HG03521 (cell line): ENCODE measurements around the gene RSPO4.
A peak's percentile ranks its signal among the peaks of the same experiment; 100 is the strongest.
"Not testable (repeated sequence)": the region's sequence is repeated elsewhere in the genome, so short reads cannot be mapped to it uniquely, and the experiment has no call there.

Source experiments
- ATAC-seq: cut with Tn5 transposase; IDR thresholded peaks from one replicate; pipeline ENCODE4 v1.9.1; 2021; ENCODE audit warnings: mild to moderate bottlenecking, moderate library complexity; ENCODE audit not compliant: unreplicated experiment

RSPO4 gene

DNA sequence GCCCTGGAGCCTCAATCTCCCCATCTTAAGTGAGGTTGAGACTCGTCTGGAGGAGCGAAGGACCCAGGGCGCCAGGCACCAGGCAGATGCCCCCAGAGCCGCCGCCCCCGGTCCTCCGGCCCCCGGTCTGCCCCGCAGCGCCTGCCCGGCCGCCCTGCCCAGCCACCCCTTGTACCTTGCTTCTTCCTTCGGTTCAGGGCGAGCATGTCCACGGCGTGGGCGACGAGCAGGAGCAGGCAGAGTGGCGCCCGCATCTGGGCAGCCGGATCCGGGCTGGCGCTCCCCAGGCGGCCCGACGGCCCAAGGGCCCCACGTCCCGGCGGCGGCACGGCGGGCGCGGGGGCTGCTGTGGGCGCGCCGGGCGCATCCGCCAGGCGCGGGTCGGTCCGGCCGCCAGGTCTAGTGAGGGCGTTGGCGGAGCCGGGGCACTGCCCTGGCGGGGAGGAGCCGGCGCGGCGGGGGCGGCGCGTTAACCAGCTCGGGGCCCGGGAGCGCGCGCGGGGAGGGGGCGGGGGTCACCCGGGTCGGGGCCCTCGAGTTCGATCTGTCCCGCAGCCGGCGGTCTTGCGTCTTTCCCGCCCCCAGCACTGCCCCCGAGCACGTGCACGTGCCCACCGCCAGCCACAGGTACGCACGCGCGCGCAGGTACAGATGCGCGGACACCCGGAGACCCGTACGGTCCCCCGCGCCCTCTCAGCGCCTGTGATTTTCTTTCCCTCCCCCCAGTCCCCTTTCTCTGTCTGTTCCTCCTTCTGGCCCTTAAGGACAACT lies at the start of gene RSPO4:
RSPO4 (minus strand) TSS at position 401 of the 771 bp plus-strand sequence; CDS start at position 254, 147 bp downstream.
- ATAC-seq, result no peak

DNA sequence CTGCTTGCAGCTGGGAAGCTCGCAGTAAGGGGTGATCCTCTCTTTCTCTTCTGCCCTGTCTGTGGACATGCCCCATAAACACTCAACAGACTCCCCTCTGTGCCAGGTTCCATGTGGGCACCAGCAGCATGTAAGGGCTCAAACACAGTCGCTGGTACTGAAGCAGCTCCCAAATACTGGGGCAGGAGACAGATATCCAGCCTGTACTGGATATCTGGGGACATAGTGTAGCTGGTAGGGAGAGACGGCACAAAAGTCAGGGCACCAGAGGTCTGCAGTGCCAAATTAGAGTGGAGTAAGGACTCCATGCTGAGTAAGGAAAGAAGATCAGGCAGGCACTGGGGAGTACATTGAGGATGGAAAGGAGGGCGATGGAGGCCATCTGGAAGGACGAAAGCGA lies 48.3 kb upstream of the RSPO4 start:
- ATAC-seq, result no peak

DNA sequence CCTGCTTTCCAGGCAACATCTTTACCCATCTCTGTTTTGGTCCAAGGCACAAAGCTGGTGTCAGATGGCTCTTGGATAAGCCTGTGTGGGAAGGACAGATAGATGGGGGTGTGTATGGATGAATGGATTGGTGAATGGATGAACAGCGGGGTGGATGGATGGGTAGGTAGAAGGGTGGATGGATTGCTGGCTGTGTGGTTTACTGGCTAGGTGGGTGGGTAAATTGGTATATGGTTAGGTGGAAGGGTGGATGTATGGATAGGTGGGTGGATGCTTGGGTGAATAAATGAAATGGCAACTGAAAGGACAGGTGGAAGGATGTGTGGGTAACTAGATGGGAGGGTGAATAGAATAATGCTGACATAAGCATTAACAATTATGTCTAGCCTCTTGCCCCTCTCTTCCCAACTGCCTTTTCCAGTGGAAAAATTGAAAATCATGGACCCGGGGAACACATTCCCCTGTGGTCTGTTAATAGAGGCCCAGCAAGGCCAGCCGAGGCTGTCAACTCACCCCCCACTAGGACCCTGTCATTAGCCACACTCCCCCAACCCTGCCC lies 43.8 kb upstream of the RSPO4 start:
- ATAC-seq, result no peak

DNA sequence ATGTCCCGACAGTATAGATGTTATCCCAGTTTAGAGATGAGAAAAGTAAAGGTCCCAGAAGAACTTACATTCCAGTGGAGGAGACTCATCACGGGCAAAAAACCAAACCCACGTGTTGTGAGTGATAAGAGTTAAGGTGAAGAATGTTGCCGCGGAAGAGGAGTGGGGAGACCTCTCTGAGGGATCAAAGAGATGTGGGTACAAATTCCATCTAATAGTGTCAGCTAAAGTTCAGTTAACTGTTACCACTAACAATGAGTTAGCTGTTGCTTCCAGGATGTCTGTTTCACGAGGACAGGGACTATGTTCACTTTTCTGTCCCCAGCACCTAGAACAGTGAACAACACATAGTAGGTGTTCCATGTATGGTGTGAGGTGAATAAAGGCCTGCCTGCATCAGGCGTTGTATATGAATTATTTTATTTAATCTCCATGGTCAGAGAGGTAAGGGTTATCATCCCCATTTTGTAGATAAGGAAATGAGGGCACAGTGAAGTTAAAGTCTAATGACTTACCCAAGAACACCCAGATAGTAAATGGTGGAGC lies 39.8 kb upstream of the RSPO4 start:
- no peak for ATAC-seq

DNA sequence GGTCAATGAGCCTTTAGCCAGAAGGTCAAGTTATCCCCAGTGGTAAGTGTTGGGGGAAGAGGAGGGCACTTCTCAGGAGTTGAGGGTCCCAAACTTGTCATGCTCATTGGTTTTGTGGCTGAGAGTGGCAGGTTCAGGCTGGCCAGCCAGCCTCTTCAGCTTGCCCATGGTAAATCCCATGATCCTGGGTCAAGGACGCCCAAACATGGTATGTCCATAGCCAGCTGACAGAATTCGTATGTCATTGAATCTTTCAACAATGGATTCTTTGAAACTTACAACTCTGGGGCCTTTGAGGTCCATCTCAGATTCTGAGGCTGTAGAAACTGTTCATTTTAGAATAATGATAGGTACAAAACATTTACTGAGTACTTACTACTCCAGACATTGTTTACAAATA lies 36.1 kb upstream of the RSPO4 start:
- ATAC-seq, result no peak

DNA sequence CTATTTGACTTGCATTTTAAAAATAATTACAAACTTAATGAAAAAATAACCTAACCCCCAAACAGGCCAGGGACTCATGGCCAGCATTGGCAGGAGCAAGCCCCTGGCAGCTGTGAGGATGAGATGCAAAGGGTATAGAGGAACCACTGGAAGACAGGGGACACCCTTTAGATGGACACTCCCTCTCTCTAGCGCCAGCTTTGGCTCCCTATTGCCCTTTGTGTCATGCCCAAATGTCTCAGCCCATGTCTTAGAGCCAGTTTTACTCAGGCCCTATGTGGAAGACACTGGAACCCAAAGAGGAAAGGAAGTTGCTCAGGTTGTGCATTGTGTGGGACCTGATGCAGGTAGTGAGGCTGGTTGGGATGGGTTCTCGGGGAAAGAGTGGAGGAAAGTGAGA lies 34.9 kb upstream of the RSPO4 start:
- ATAC-seq, result no peak

DNA sequence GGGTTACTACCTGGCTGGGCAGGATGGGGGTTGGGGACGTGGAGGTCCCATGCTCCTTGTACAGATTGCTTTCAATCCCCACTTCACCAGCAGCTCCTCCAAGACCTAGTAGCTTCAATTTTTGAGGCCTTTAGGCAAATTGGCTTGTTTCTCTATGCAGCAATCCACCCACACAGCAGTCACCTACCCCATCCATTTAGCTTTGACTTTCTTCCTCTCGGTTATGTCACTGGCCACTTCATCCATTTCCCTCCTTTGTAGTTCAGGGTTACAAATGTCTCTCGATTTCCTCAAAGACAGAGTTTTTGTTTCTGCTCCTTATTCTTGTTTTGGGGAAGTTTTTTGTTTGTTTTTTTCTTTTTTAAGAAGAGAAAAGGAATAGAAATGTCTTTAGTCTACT lies 33.4 kb upstream of the RSPO4 start:
- no peak for ATAC-seq

DNA sequence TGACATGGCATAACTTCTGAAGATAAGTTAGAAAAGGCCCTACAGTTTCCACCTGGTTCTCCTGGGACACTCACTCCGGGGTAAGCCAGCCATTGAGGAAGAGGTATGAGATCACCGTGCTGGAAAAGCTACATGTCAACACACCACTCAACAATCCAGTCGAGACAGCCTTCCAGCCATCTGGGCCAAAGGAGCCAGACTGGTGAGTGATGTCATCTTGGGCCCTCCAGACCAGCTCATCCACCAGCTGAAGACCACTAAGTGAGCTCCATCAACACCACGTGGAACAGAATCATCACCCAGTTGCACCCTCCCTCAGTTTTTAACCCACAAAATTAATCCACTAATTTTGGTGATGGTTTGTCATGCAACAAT lies 32.3 kb upstream of the RSPO4 start:
- no peak for ATAC-seq

DNA sequence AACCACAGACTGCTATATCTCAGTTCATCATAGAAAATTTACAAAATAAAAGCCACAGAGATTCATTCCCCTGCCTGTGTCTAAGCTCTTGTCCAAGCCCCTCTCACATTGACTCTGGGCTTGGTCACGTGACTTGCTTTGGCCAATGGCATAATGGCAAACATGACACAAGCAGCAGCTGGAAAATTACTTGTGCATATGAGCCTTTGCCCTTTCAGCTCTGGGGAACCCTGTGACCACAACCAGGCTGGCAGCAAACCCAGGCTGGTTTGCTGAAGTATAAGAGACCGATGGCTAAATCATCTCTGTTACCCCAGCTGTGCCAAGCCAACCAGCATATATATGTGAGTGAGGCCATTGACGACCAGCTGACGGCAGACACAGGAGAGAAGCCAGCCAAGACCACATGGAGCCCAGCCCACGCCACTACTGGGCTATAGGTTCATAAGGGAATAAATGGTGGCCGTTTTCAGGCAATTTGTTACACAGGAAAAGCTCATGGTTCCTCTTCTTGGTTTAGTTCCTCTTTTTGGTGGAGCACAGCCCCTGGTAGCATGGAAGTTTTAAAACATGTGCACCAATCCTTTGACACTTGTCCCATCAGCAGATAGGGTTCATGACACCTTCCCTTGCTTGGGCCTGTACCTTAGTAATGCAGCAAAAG lies 31.8 kb upstream of the RSPO4 start:
- no peak for ATAC-seq

DNA sequence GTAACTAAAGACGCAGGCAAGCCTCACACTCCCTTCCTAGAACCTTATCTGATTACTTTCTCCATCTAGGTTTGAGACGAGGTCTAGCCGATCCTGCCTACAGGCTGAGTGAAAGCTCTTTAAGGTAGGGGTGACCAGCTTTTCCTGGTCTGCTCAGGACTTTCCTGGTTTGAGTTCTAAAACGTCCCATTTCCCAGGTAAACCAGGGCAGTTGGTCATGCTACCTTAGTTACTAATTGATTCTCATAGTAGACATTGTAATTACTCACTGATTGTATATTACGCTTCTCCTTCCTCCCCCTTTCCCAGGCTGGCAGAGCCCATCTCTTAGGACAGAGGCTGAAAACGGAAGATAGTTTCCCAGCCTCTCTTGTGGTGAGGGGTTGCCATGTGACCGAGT lies 27.9 kb upstream of the RSPO4 start:
- no peak for ATAC-seq

DNA sequence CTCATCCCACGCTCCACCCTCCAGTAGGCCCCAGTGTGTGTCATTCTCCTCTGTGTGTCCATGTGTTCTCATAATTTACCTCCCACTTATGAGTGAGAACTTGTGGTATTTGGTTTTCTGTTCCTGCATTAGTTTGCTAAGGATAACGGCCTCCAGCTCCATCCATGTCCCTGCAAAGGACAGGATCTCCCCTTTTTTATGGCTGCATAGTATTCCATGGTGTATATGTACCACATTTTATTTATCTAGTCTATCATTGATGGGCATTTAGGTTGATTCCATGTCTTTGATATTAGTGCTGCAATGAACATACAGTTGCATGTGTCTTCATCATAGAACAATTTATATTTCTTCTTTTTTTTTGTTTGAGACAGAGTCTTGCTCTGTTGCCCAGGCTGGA lies 24.1 kb upstream of the RSPO4 start:
- not testable (repeated sequence) for ATAC-seq

DNA sequence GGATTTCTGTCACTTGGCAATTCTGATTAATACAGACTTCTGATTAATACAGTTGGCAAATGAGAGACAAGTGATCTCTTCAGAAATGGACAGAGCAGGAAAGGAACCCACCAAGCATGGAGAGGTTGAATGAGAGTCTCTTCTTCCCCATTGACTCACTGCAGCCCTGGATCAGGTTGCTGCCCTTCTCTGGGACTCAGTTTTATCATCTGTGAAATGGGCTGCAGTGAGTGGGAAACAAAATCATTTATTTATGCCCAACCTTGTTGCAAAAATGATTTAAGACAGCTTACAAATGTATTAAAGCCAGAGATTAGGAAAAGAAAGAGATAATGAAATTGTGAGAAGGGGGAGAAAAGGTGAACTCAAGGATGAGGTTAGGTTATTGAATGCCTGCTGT lies 20.8 kb upstream of the RSPO4 start:
- no peak for ATAC-seq

DNA sequence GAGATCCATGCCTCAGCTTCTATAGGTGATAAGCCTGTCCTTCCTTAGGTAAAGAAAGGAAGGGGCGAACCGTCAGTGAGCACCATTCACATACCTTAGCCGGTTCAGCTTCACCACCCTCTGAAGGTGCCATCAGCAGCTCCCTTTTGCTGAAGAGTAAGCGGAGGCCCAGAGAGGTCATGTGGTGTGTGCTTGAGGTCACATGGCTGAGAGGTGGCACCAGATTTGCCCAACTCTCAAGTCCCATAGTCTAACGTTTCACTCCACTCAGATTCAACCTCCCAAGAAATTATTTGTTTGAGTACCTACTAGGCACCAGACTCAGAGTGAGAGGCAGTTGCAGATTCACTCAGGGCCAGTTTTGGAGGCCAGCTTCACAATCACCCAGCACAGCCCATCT lies 18.5 kb upstream of the RSPO4 start:
- ATAC-seq, result no peak

DNA sequence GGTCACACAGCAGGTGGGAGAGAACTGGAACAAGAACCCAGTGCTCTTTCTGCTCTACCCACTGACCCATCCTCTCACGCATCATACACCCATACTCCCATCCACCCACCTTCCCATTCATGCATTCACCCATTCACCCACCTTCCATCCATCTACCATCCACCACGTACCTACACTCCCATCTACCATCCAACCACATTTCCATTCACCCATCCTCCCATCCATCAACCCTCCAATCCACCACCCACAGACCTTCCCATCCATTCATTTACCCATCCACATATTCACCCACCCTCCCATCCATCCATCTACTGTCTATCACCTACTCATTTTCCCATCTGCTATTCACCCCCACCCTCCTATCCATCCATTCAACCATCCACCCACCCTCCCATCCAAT lies 17.2 kb upstream of the RSPO4 start:
- no peak for ATAC-seq

DNA sequence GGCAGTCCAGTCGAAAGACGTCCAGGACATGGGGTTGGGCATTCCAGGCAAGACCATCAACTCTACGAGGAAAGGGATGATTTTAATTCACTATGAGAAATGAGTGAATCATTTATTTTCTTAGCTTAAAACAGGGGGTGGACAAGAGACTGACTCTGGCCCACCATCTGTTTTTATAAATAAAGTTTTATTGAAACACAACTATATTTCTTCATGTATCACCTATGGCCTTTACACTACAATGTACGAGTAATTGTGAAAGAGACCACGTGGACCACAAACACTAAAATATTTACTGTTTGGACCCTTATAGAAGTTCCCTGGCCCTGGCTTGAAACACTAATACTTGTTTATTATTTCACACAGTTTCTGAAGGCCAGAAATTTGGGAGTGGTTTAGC lies 15.6 kb upstream of the RSPO4 start:
- ATAC-seq, result no peak

DNA sequence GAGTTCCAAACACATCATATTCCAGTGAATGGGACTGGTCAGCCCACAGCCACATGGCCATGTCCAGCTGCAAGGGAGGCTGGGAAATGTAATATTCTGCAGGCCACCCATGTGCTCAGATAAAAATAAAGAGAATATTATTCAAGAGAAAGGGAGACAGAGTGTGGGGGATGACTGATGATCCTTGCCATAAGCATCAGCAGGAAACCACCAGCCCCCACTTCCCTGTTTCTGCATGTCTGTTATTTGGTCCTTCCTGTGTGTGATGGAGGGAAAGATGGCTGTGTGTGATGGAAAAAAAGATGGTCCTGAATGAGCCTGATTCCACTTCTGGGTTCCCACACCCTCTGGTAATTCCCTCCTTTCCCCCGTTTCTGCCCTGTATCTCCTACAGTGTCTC lies 13.1 kb upstream of the RSPO4 start:
- ATAC-seq, result no peak

DNA sequence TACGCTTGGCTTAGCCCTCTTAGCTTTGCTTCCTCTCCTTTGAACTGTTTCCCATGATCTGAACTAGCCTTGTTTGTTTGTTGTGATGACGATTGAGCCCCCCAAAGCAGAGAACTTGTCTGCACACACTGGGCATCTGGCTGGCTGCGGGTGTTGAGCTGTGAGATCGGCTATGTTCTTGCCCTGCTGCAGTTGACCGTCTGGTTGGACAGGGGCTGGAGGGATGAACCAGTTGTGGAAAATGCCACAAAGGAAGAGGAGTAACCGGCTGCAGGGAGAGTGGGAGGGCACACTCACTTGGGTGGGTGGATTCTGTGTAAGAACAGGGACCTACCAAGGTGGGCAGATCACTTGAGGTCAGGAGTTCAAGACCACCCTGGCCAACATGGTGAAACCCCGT lies 12.4 kb upstream of the RSPO4 start:
- no peak for ATAC-seq

DNA sequence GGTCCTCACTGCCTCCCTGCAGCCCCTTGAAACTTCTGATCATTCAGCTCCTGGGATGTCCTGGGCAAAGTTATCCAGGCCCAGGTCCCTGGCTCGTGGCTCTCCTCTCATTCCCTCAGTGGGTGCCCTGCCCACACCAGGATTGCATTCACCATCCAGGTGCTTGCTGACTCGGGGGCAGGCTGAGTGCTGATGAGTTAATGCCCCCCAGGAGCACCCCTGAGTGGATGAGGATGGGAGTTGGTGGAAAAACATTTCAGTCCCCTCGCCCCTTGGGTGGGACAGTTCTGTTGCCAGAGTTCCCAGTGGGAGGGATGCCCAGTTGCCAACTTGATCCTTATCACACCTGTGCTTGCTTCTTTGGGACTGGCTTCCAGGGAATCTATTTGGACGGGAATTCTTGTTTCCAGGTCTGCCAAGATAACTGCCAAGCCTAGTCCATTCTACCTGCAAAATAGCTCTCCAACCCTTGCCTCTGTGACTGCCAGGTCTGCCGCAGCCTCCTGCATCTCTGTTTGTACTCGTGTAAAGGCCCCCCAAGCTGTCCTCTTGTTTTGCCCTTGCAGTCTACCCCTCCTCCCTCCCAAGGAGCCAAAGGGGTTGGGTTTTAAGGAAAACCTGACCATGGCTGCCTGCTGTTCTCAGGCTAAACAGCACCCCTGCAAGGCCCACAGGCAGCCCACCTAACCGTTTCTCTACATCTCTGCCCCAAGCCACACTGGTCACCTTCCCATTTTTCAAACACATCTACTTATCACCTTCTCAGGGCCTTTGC lies 11.6 kb upstream of the RSPO4 start:
- ATAC-seq, result no peak

DNA sequence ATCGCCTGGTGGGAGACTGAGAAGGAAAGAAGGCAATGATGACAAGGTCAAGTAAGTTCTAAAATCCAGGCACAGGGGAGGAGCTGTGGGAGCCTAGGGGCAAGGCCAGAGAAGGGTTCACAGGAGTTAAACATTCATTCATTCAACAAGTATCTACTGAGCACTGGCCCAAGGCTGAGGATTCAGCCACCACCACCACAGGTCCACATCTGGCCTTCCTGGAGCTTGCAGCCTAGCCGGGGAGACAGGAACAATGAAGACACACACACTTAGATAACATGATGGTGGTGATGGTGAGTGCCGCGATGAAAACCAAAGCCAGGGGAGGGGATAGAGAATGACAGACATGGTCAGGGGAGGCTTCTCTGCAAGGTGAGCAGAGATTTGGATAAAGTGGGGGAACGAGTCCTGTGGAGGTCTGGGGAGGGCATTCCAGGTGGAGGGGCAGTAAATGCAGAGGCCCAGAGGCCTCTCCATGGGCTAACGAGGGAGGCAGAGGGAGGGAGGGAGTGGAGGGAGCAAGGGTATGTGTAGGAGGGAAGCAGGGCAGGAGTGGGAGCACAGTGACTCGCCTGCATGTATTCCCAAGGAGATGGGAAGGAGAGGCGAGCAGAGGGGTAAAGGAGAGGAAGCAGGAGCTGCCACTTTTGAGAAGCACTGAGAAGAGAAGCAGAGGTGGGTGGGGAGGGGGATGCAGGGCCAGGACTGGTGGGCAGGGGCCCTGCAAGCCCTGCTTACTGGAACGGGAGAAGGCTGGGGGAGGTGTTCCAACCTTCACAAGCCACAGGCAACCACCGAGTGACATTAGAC lies 10.5 kb upstream of the RSPO4 start:
- no peak for ATAC-seq

DNA sequence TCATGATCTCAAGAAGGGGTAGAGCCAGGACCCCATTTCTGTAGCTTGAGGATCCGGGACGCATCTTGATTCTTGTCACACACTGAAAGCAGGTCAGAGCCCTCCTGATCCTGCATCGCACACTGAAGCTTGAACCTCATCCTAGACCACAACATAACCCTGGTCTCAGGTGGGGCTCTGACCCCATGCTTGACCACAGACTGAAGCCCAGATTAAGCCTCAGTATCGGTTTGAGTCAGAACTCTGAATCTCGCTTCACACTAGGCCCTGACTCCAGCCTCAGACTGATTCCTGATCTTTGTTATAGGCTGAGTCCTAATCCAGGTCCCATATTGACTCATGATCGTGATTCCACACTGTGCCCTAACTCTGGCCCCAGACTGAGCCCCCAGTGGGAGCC lies 8.5 kb upstream of the RSPO4 start:
- ATAC-seq, result peak; percentile 56
